ENCODE results near the gene PRKD1.
A peak's percentile ranks its signal among the peaks of the same experiment; 100 is the strongest.
"Not testable (repeated sequence)": the region's sequence is repeated elsewhere in the genome, so short reads cannot be mapped to it uniquely, and the experiment has no call there.

PRKD1 gene

GRCh38 chr14:29738056-29738455 lies 189.6 kb downstream of the PRKD1 start:
- DNase-seq, result no peak

- no peak for DNase-seq
These were observed 192.2 kb downstream of the PRKD1 start for GRCh38 chr14:29735459-29735858.

GRCh38 chr14:29734732-29735131 lies 192.9 kb downstream of the PRKD1 start:
- DNase-seq, result no peak

- DNase-seq, result not testable (repeated sequence)
These were observed 200.9 kb downstream of the PRKD1 start for GRCh38 chr14:29726560-29727331.

- no peak for DNase-seq
These were observed 202.7 kb downstream of the PRKD1 start for GRCh38 chr14:29724991-29725390.

- DNase-seq, result no peak
These were observed 204.8 kb downstream of the PRKD1 start for GRCh38 chr14:29722831-29723230.

- DNase-seq, result no peak
These were observed 206.1 kb downstream of the PRKD1 start for GRCh38 chr14:29721586-29721985.

DNA sequence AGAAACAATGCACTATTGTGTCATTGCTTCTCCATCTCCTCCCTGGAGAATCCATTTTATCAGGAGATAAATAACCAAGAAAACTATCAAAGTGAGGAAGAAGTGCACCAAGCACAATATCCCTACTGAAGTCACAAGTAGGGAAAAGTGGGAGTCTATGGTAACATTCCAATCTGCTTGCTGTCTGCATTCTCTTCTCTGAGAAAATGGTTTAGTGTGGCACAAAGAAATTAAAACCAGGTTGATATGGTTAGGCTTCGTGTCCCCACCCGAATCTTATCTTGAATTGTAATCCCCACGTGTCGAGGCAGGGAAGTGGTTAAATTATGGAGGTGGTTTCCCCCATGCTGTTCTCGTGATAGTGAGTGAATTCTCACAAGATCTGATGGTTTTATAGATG lies 209.7 kb downstream of the PRKD1 start:
- DNase-seq, result no peak

DNA sequence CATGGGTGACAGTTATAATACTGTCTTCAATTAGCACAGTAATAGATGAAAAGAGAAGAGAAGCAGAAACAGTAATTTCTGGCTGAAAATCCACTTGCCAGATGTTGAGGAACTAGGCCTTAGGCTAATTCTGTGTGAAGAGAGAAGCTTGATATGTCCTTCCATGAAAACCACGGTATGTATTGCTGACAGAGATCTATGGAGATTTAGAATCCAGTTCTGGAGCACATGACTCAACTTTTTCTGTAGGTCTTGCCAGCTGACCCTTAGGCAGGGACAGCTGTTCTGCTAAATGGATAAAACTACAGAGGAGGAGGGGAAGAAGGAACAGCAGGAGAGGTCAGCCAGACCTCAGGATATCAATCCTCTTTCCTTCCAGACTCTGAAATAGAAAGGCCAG lies 211.5 kb downstream of the PRKD1 start:
- no peak for DNase-seq

DNA sequence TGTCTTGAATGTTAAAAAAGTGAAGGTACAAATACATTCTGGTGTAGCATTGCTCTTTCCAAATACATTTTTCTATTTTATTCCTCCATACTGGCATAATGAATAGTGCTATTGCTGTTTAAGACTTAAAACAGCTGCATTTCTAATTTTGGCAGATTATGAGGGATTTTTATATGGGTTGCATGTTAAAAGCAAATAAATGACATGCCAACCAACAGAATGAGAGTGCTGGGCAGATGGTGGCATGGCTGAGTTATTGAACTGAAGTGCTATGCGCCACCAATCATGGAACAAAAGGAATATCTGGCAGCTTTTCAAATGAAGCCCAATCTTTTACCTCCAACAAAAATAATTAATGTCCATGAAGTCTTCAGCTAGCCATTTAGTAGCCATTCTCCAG lies 215.0 kb downstream of the PRKD1 start:
- DNase-seq, result peak; percentile 65

- DNase-seq, result no peak
These were observed 217.6 kb downstream of the PRKD1 start for GRCh38 chr14:29710015-29710414.

DNA sequence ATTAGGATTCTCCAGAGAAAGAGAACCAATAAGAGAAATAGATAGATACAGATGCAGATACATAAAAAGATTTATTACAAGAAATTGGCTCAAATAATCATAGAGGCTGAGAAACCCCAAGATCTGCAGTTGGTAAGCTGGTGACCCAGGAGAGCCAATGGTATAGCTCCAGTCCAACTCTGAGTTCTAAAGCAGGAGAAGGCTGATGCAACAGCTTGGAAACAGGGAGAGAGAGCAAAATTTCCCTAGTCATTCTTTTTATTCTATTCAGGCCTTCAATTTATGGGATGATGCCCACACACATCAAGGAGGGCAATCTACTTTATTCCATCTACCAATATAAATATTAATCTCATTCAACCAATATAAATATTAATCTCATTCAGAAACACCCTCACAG lies 218.2 kb downstream of the PRKD1 start:
- DNase-seq, result no peak

DNA sequence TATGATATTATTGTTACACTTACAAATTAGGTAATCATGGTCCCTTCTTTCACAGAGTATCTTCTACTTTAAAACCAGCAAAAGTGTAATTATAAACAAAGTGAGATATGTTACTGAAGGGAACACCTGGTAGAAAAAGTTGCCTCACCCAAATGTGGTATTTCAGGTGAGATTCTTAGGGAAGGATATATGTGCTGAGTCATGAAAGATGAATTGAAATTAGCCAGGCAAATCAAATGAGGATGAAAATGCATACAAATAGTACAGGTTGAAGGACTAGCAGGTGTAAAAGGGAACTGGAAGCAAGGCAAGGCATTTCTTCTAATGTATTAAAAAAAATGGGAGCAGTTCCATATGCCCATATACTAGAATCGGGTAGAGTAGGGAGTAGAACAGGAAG lies 220.9 kb downstream of the PRKD1 start:
- DNase-seq, result no peak

- no peak for DNase-seq
These were observed 221.8 kb downstream of the PRKD1 start for GRCh38 chr14:29705801-29706200.

DNA sequence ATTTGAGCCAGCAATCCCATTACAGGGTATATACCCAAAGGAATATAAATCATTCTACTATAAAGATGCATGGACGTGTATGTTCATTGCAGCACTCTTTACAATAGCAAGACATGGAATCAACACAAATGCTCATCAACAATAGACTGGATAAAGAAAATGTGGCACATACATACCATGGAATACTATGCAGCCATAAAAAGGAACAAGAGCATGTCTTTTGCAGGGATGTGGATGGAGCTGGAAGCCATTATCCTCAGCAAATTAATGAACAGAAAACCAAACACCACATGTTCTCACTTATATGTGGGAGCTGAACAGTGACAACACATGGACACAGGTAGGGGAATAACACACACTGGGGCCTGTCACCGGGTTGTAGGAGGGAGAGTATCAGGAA lies 238.1 kb downstream of the PRKD1 start:
- DNase-seq, result not testable (repeated sequence)

- no peak for DNase-seq
These were observed 239.8 kb downstream of the PRKD1 start for GRCh38 chr14:29687866-29688265.

DNA sequence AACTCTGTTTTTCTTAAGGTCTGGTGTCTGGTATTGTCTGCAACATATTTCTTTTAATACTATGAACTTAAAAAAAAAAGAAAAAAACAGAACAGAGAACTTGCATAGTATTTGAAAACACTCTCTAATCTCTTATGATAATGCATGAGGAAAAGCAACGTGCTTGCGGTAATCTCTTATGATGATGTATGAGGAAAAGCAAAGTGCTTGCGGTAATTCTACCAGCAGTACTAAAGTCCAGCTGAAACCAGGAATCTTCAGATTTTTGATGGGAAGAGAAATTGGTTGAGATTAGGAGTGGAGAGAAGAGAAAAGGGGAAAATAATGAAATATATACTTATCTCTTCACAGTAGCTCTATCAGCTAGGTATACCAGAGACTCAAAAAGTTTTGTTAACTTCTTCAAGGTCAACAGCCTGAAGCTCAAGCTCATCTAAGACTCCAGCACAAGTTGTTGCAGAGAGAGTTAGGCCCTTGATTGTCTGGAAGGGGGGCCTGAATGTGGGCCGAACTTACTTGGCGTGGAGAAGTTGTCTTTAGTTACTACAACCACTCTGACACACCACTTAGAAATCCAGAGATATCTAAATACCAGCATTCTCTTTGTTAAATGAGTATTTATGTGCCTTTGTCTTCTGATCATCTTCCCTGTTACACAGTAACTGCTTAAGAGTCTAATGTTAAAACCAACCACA lies 240.4 kb downstream of the PRKD1 start:
- DNase-seq, result no peak

DNA sequence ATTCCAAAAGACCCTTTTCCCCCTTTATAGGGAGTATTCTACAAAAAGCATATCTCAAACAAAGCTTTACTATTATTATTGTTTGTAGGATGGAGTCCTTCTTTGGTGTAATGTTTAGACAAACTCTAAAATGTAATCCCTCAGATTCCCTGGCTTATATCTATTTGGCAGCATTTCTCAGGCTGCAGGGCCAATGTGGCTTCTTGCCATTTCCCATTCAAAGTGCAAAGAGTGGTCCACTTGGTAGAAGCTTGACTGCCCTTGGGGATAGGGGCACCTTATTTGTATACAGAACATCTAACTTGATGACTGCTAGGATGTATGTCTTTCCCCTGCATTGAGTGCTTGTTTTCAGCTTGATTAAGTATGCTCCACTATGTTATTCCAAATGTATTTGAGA lies 242.7 kb downstream of the PRKD1 start:
- peak; percentile 44 for DNase-seq

DNA sequence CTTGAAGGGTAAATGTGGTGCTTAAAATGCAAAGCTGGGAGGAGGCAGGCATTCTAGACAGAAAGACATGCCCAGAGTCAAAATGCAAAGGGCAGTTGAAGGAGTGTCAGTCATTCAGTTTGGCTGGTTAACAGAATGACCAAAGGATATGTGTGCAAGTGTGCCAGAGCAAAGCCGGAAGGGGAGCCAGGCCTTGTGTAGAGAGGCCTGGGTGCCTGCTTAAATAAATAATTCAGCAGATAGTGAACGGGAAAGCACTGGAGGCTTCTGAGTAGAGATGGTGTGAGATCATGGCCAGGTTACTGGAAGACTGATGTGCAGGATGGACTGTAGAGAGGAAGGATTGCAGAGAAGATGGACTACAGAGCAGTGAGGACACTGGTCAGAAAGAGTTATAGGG lies 244.9 kb downstream of the PRKD1 start:
- no peak for DNase-seq

- no peak for DNase-seq
These were observed 246.3 kb downstream of the PRKD1 start for GRCh38 chr14:29681316-29681715.

DNA sequence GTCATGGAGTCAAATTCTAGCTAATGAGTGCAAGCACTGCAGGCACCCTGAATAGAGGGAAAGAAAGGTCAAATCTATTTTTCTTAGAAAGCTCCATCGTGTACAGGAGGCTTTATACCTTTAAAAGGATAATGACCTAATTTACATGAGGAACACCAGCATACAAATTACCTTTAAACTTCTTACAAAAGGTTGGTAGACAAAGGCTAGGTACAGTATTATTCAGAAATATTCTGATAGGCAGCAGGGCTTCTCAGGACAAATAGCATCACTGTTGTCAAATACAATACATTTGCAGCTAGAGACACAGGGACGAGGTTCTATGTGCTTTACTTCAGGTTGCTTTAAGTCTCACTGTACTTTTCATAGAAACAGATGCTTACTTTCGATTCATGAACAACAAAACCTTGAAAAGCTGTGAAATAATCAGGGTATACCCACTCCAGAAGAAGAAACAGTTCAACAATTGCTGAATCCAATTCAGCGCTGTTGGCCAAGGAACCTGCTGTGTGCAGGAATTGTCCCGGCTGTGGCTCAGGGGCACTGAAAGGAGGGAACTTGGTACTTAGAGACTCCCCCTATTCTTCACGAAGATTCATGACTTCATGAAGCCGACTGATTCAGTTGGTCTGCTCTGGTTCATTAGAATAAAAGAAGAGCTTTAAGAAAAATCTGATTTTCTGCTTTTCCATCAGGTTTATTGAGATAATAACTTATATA lies 252.9 kb downstream of the PRKD1 start:
- no peak for DNase-seq

DNA sequence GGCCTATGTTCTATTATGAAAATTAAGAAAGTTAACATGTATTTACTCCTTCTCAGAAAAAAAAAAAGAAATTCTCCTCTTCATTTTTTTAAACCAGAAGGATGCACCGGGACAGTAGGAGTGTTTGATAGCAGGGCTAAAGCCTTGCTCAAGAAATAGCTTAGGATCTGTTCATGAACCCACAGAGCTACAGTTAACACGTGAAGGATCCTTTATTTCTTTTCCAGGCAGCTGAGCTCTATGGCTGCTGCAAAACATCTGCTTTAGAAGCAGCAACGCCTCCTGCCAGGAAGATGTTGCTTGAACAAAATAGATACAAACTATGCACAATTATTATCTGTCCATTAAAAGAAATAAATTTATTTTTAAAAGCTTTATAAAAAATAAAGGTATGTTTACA lies 254.8 kb downstream of the PRKD1 start:
- no peak for DNase-seq

DNA sequence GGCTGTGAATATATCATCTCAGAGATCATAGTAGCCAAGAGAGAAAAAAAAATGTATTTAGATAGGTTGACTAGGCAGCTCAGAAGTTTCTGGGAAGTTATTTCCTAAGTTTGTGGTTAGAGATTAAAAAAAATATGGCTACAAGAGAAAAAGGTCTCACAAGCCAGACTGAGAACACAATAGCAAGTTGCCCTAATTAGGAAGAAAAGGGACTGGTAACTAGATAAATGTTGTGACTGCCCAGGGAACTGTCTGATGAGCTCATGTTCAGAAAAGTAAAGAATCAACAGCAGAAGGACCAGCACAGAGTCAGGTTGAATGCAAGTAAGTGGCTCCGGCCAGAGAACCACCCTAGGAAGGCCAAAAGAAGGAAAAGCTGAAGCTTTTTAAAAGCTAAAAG lies 256.6 kb downstream of the PRKD1 start:
- DNase-seq, result no peak

GRCh38 chr14:29668201-29668600 lies 259.4 kb downstream of the PRKD1 start:
- no peak for DNase-seq

Measured in DMS79 treated with DMSO at 0.1 percent for 48 hours (cell line).